Transverse colon (tissue), 4 donors: ENCODE results near the gene ICA1. TPM values are rescaled to one million over a fixed set of nuclear protein-coding genes. Genes with fewer than 3 reads are reported as not detected.

Source experiments
- DNase-seq: peaks from one replicate; pipeline ENCODE4 v3.0.0-alpha.2; 2019
- H3K27ac ChIP-seq, 4 donors: fragments of 200-600 bp; sonication (generic); 2 replicates each; pipeline ENCODE4 v1.5.1; 2016 to 2018; ENCODE audit warnings: inconsistent platforms in 4 of 4
- H3K27me3 ChIP-seq: fragments of 200-600 bp; sonication (generic); 2 replicates; pipeline ENCODE4 v1.5.1; 2017; ENCODE audit warnings: inconsistent platforms
- H3K36me3 ChIP-seq, 4 donors: fragments of 200-600 bp; sonication (generic); 2 replicates each; pipeline ENCODE4 v1.5.1; 2017 to 2019; ENCODE audit warnings: inconsistent platforms in 4 of 4
- H3K4me1 ChIP-seq, 4 donors: fragments of 200-600 bp; sonication (generic); 2 replicates each; pipeline ENCODE4 v1.5.1; 2017 to 2020; ENCODE audit warnings: inconsistent platforms in 4 of 4
- H3K4me3 ChIP-seq, 4 donors: fragments of 200-600 bp; sonication (generic); 1 replicate in 1 of 4; 2 replicates in 3 of 4; pipeline versions ENCODE4 v1.5.1 to v1.6.1; 2017 to 2019; ENCODE audit warnings: inconsistent platforms in 4 of 4
- H3K9me3 ChIP-seq, 2 donors: fragments of 200-600 bp; sonication (generic); 2 replicates each; pipeline ENCODE4 v1.5.1; 2017 to 2019; ENCODE audit warnings: inconsistent platforms in 2 of 2
- CTCF ChIP-seq, 5 experiments: fragments of 200-600 bp in 3 of 5; fragments of 450-650 bp in 2 of 5; sonication (generic) in 3 of 5; IDR thresholded peaks; 1 replicate in 2 of 5; 2 replicates in 3 of 5; pipeline ENCODE4 v1.5.1; 2016 to 2017; ENCODE audit warnings: antibody characterized with exemption in 5 of 5, inconsistent platforms in 3 of 5, mild to moderate bottlenecking in 2 of 5, moderate library complexity in 1 of 5
- EP300 ChIP-seq: sonication (generic); formaldehyde crosslinking; IDR thresholded peaks from one replicate; pipeline ENCODE4 v1.6.1; 2017; ENCODE audit warnings: antibody characterized with exemption, low read depth
- POLR2A ChIP-seq: fragments of 450-650 bp; IDR thresholded peaks from one replicate; pipeline ENCODE4 v1.6.1; 2016; ENCODE audit warnings: antibody characterized with exemption, mild to moderate bottlenecking, moderate library complexity
- POLR2AphosphoS5 ChIP-seq, 3 donors: sonication (generic); formaldehyde crosslinking; IDR thresholded peaks; one replicate each; pipeline ENCODE4 v1.6.1; 2016; ENCODE audit warnings: antibody characterized with exemption in 3 of 3
- WGBS, 2 donors: methylation state at CpG; one replicate each; pipeline ENCODE4 v1.1.5; 2018; ENCODE audit warnings: low coverage in 1 of 2; 5-methylcytosine and 5-hydroxymethylcytosine counted together
- in situ Hi-C, 4 donors: fragments of 200-750 bp; cut with MboI; loops; one replicate each; pipeline versions ENCODE4 v1.15.0 to v1.15.1; 2017; ENCODE audit warnings: low sequenced_read_pairs in 3 of 4, low pct_ligation_motif_present in 1 of 4, low pct_unique_long_range_greater_than_20kb in 1 of 4
- intact Hi-C: fragments of 100-400 bp; cut with DNase I; formaldehyde crosslinking; loops from one replicate; pipeline ENCODE4 v1.15.1; 2023; ENCODE audit warnings: low total_unique reads
- total RNA-seq, 4 donors: library from RNA; depleted of rRNA; stranded (reverse); fragments of >200 nt; gene quantifications; one replicate each; pipeline ENCODE4 v1.1.0, GENCODE V29; 2016

The ICA1 gene
- total RNA-seq, 4 donors from 2014 or later, result 47.9 to 79.4 (median 54.3) TPM

DNA sequence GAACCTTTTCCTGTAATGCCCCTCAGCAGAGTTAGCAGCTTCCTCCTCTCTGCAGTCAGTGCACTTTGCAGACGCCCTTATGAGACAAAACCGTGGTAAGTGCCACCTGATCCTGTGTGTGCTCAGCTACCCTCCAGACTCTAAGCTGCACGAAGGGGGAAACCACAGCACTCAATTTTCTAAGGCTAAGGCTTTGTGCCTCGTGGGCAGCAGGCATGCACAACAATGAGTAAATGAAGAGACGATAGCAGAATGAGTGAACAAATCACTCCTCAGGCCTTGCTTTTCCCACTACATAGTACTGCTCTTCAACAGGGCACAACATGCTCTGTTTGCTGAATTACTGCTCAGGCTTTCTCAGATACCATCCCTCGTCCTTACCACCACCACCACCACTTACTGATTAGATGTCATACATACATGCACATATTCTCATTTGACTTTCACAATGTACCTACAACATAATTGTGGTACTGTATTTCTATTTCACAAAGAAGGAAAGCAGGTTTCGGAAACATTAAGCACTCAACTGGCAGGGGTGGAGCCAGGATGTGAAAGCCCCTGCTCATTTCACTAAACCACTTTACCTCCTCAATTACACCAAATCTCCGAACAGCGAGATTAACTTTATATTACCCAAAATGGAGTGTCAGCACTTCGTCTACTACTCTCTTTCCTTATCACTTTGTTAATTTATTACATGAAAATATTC is 85.4 kb downstream of the ICA1 start:
- Histone ChIP-seq H3K27ac (peak overlapping the region; percentile 47 to 72 (median 58)), H3K9me3 (no peaks in the 10 kb centered on the region), H3K27me3 (no peaks in the 10 kb centered on the region), H3K4me1 (peaks cover 0 to 38% (median 3%) of the 10 kb centered on the region in 4 donors), H3K36me3 (no peaks in the 10 kb centered on the region), H3K4me3 (no peak overlapping the region)
- intact Hi-C loops (no loop called here), in situ Hi-C loops (no loop called here)
- 53 to 72% methylated on average over 4 to 10 of the region's 10 CpGs for WGBS, 2 donors
- peak; percentile 39 for DNase-seq
- TF ChIP-seq POLR2A (no peak), EP300 (no peak), CTCF (IDR thresholded peaks at IDR 0.05) (no peak), POLR2AphosphoS5 (IDR thresholded peaks at IDR 0.05) (no peak)

GRCh38 chr7:8175929-8176369 is 86.0 kb downstream of the ICA1 start:
- Histone ChIP-seq H3K27ac (peak overlapping the region; percentile 47 to 72 (median 58)), H3K4me3 (no peak overlapping the region), H3K27me3 (no peaks in the 10 kb centered on the region), H3K36me3 (no peaks in the 10 kb centered on the region), H3K9me3 (no peaks in the 10 kb centered on the region), H3K4me1 (peaks cover 0 to 38% (median 3%) of the 10 kb centered on the region in 4 donors)
- TF ChIP-seq POLR2AphosphoS5 (IDR thresholded peaks at IDR 0.05) (no peak), EP300 (no peak), CTCF (IDR thresholded peaks at IDR 0.05) (no peak), POLR2A (no peak)
- 60 to 62% methylated on average over 1 to 6 of the region's 6 CpGs for WGBS, 2 donors
- in situ Hi-C loops (no loop called here), intact Hi-C loops (no loop called here)
- DNase-seq, result no peak

DNA sequence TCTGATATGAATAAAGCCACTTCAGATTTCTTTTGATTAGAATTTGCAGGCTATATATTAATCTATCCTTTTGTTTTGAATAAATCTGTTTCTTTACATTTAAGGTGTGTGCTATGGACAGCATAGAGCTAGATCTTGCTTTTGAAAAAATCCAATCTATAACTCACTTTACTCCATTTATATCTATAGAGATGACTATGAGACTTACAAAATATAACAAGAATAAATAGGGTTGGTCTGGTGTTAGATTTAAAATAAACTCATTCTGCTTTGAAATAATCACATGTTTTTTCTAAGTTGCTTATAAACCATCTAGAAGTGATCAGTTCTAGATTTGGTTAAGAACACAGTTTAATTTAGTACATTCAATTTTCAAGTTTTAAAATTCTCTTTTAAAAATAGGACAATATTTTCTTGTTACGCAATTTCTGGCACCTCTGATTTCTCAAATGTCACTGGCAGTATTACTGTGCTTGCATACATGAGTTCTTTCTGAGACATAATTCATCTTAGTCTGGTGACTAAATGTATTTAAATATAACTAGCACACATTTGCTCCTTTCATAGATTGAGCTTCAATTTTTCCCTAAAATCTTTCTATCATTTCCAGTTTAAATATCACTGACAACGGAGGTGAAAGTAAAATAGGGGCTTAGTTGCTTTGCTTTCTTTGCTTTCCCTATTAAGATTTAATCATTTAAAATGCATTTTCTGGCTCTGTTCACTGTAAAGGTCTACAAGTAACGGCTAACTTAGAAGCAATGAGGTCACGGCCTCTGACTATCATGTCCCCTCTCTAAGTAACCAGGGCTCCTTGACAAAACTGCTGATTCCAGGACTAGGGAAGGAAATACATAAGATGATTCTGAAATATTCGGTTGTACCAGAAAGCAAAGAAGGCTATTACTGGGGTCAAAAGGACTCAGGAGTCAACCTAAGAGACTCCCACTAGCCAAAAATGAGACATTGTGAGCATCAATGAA is 89.3 kb downstream of the ICA1 start:
- H3K4me1 ChIP-seq, result peaks cover 0 to 22% (median 1%) of the 10 kb centered on the region in 4 donors
- H3K27me3 ChIP-seq, result no peaks in the 10 kb centered on the region
- WGBS, 2 donors, result 92 to 96% methylated on average over 5 of the region's 5 CpGs
- H3K9me3 ChIP-seq, result no peaks in the 10 kb centered on the region
- in situ Hi-C loops, result no loop called here
- H3K27ac ChIP-seq, result no peak overlapping the region
- H3K4me3 ChIP-seq, result no peak overlapping the region
- TF ChIP-seq EP300 (no peak), POLR2A (no peak)
- no peaks in the 10 kb centered on the region for H3K36me3 ChIP-seq
- no peak for DNase-seq
- intact Hi-C loops, result no loop called here

DNA sequence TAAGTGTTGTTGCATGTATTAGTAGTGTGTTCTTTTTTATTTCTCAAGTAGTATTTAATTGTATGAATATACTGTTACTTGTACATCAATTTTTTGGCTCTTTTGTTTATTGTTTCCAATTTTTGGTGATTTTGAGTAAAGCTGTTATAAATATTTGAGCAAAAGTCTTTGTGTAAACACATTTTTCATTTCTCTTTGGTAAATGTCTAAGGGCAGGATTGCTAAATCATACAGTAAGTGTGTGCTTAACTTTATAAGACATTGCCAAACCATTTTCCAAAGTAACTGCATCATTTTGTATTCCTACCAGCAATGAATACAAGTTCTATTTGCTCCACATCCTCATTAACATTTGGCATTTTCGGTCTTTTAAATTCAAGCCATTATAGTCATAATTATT is 92.8 kb downstream of the ICA1 start:
- Histone ChIP-seq H3K4me3 (no peak overlapping the region), H3K9me3 (no peaks in the 10 kb centered on the region), H3K27me3 (no peaks in the 10 kb centered on the region), H3K27ac (no peak overlapping the region), H3K36me3 (no peaks in the 10 kb centered on the region), H3K4me1 (no peaks in the 10 kb centered on the region)
- intact Hi-C loops (no loop called here), in situ Hi-C loops (no loop called here)
- DNase-seq, result no peak
- WGBS, 2 donors, result 80% methylated on average over 1 of the region's 1 CpG
- TF ChIP-seq POLR2A (no peak), EP300 (no peak), POLR2AphosphoS5 (IDR thresholded peaks at IDR 0.05) (no peak), CTCF (IDR thresholded peaks at IDR 0.05) (no peak)
